NCI-H146 treated with DMSO at 0.1 percent for 48 hours (cell line): ENCODE results near the gene ZGRF1.
"Not testable (repeated sequence)": the region's sequence is repeated elsewhere in the genome, so short reads cannot be mapped to it uniquely, and the experiment has no call there.

Source experiments
- DNase-seq: peaks from one replicate; lab custom pipeline; 2025; ENCODE audit not compliant: unreplicated experiment; lab: John Stamatoyannopoulos, UW

Gene ZGRF1

GRCh38 chr4:112560084-112560483, 76.6 kb downstream of the ZGRF1 start:
- DNase-seq, result no peak

GRCh38 chr4:112559053-112559452, 77.7 kb downstream of the ZGRF1 start:
- no peak for DNase-seq

- no peak for DNase-seq
These were observed 78.9 kb downstream of the ZGRF1 start for GRCh38 chr4:112557676-112558411.

- not testable (repeated sequence) for DNase-seq
These were observed 82.4 kb downstream of the ZGRF1 start for GRCh38 chr4:112554271-112554670.

- no peak for DNase-seq
These were observed 84.0 kb downstream of the ZGRF1 start for GRCh38 chr4:112552668-112553067.

- DNase-seq, result no peak
These were observed 86.0 kb downstream of the ZGRF1 start for GRCh38 chr4:112550728-112551127.

GRCh38 chr4:112546476-112546875, 90.2 kb downstream of the ZGRF1 start:
- no peak for DNase-seq

- no peak for DNase-seq
These were observed 91.4 kb downstream of the ZGRF1 start for GRCh38 chr4:112545346-112545745.

GRCh38 chr4:112540695-112541094, 96.0 kb downstream of the ZGRF1 start:
- no peak for DNase-seq

GRCh38 chr4:112536123-112536522, 100.6 kb downstream of the ZGRF1 start:
- DNase-seq, result no peak

GRCh38 chr4:112532267-112532666, 104.4 kb downstream of the ZGRF1 start:
- DNase-seq, result no peak

GRCh38 chr4:112531146-112531545, 105.6 kb downstream of the ZGRF1 start:
- DNase-seq, result no peak

- no peak for DNase-seq
These were observed 110.6 kb downstream of the ZGRF1 start for GRCh38 chr4:112526061-112526460.

- no peak for DNase-seq
These were observed 112.8 kb downstream of the ZGRF1 start for GRCh38 chr4:112523764-112524505.

GRCh38 chr4:112523008-112523721, 113.5 kb downstream of the ZGRF1 start:
- no peak for DNase-seq

- DNase-seq, result not testable (repeated sequence)
These were observed 114.3 kb downstream of the ZGRF1 start for GRCh38 chr4:112522431-112522830.

- no peak for DNase-seq
These were observed 115.3 kb downstream of the ZGRF1 start for GRCh38 chr4:112521123-112522023.

- DNase-seq, result no peak
These were observed 116.0 kb downstream of the ZGRF1 start for GRCh38 chr4:112520598-112521122.

GRCh38 chr4:112519689-112520597, 116.8 kb downstream of the ZGRF1 start:
- no peak for DNase-seq

- DNase-seq, result no peak
These were observed 118.0 kb downstream of the ZGRF1 start for GRCh38 chr4:112518675-112519074.
